PC-9 (cell line): Measurements from ENCODE around the gene PTGDR2.

ENCODE experiments used
- CTCF ChIP-seq: fragments of 200-600 bp; sonication (generic); conservative IDR thresholded peaks from 2 replicates; pipeline ENCODE4 v1.6.1; 2017; ENCODE audit warnings: mixed run types, antibody characterized with exemption, mild to moderate bottlenecking, moderate library complexity
- EZH2 ChIP-seq: fragments of 200-600 bp; sonication (generic); IDR thresholded peaks from 2 replicates; pipeline ENCODE4 v1.8.0; 2017; ENCODE audit warnings: antibody characterized with exemption, low read depth

GRCh38 chr11:60875366-60876167, 19.8 kb upstream of the PTGDR2 start:
- TF ChIP-seq CTCF = no peak
- TF ChIP-seq EZH2 = no peak
